ENCODE data around the gene CLIP2. TPM values are rescaled to one million over a fixed set of nuclear protein-coding genes. Genes with fewer than 3 reads are reported as not detected.

The CLIP2 gene
- total RNA-seq, 1 experiment from 2014 or later = 39.9 TPM

- POLR2A ChIA-PET = no interaction called here
- Histone ChIP-seq H3K36me3 (ENCODE audit: control insufficient read depth, insufficient read depth, low read length) (no peaks in the 10 kb centered on the region; the same call in 1 of the 2 replicates), H3K4me3 (ENCODE audit: low read depth in 2 of 2, low read length in 2 of 2) (no peak overlapping the region)
Observed at GRCh38 chr7:74360008-74360407, 70.8 kb downstream of the CLIP2 start.

GRCh38 chr7:74362266-74362665, 73.1 kb downstream of the CLIP2 start:
- no TSS peak for BruUV-seq (replicated peaks)
- Histone ChIP-seq H3K4me1 (ENCODE audit: control insufficient read depth, insufficient read depth, low read length) (no peaks in the 10 kb centered on the region), H3K9me3 (ENCODE audit: control insufficient read depth, insufficient read depth, low read depth, low read length) (no peaks in the 10 kb centered on the region), H3K4me3 (ENCODE audit: low read depth in 2 of 2, low read length in 2 of 2) (no peak overlapping the region), H3K27me3 (ENCODE audit: control insufficient read depth, insufficient read depth, low read length) (no peaks in the 10 kb centered on the region), H3K36me3 (ENCODE audit: control insufficient read depth, insufficient read depth, low read length) (no peaks in the 10 kb centered on the region; the same call in 1 of the 2 replicates), H3K27ac (ENCODE audit: low read length) (no peak overlapping the region)
- TF ChIP-seq SIN3A (IDR thresholded peaks at IDR 0.05; ENCODE audit: borderline replicate concordance, insufficient read depth, low read depth, low read length) = no peak
- no peak for TF ChIP-seq CTCF (IDR thresholded peaks at IDR 0.05)
- no peak for TF ChIP-seq REST (IDR thresholded peaks at IDR 0.05; ENCODE audit: insufficient read depth in 1 of 2, low read depth in 2 of 2, low read length in 1 of 2)
- no peak for TF ChIP-seq POLR2AphosphoS5 (IDR thresholded peaks at IDR 0.05; ENCODE audit: low read depth, low read length)
- no peak for TF ChIP-seq TCF7L2 (IDR thresholded peaks at IDR 0.05; ENCODE audit: low read depth, low read length)
- CTCF ChIA-PET = interaction anchor here (0.5 kb wide), 1 partner anchor 87 kb away, joined by 3 read pairs; no protein-coding TSS in a partner anchor
- ATAC-seq (no peak), DNase-seq (ENCODE audit: low read depth, low spot score) (no peak)
- in situ Hi-C loops (cut with HindIII; ENCODE audit: low pct_unique_long_range_greater_than_20kb, low sequenced_read_pairs) = no loop called here
- intact Hi-C loops (cut with micrococcal nuclease; ENCODE audit: unreplicated experiment) = no loop called here
- POLR2A ChIA-PET = interaction anchor here (0.5 kb wide), 1 partner anchor 89 kb away, joined by 6 read pairs; no protein-coding TSS in a partner anchor

More at GRCh38 chr7:74360008-74360407, 70.8 kb downstream of the CLIP2 start:
- no TSS peak for BruUV-seq (replicated peaks)
- TF ChIP-seq POLR2AphosphoS5 (IDR thresholded peaks at IDR 0.05; ENCODE audit: low read depth, low read length) = no peak
- TF ChIP-seq CTCF (IDR thresholded peaks at IDR 0.05) = no peak
- no peak for TF ChIP-seq REST (IDR thresholded peaks at IDR 0.05; ENCODE audit: insufficient read depth in 1 of 2, low read depth in 2 of 2, low read length in 1 of 2)
- no peak for TF ChIP-seq TCF7L2 (IDR thresholded peaks at IDR 0.05; ENCODE audit: low read depth, low read length)
- no peak for TF ChIP-seq SIN3A (IDR thresholded peaks at IDR 0.05; ENCODE audit: borderline replicate concordance, insufficient read depth, low read depth, low read length)
- no peak for ATAC-seq
- no peak overlapping the region for H3K27ac ChIP-seq (ENCODE audit: low read length)
- no peaks in the 10 kb centered on the region for H3K9me3 ChIP-seq (ENCODE audit: control insufficient read depth, insufficient read depth, low read depth, low read length)
- intact Hi-C loops (cut with micrococcal nuclease; ENCODE audit: unreplicated experiment) (no loop called here), in situ Hi-C loops (cut with HindIII; ENCODE audit: low pct_unique_long_range_greater_than_20kb, low sequenced_read_pairs) (no loop called here)
- H3K4me1 ChIP-seq (ENCODE audit: control insufficient read depth, insufficient read depth, low read length) = no peaks in the 10 kb centered on the region; the same call in 1 of the 2 replicates
- no peaks in the 10 kb centered on the region for H3K27me3 ChIP-seq (ENCODE audit: control insufficient read depth, insufficient read depth, low read length)
- no peak for DNase-seq (ENCODE audit: low read depth, low spot score)
- CTCF ChIA-PET = no interaction called here

Data from Panc1 (cell line).